GM12878 (cell line): ENCODE data around the gene CFAP97D2.

ENCODE experiments used
- CBFB ChIP-seq: IDR thresholded peaks from 2 replicates; pipeline ENCODE4 v1.6.1; 2016; ENCODE audit warnings: antibody characterized with exemption, low read depth
- CTCF ChIP-seq, 3 experiments: IDR thresholded peaks in 2 of 3; conservative IDR thresholded peaks in 1 of 3; 2 replicates each; pipeline ENCODE4 v1.5.1; 2011; ENCODE audit warnings: low read depth in 3 of 3, low read length in 3 of 3, mild to moderate bottlenecking in 3 of 3, control low read depth in 2 of 3, moderate library complexity in 2 of 3, inconsistent platforms in 1 of 3, mixed read lengths in 1 of 3; ENCODE audit not compliant: control insufficient read depth in 2 of 3, insufficient read depth in 1 of 3; ENCODE audit errors: extremely low read depth in 1 of 3
- E2F4 ChIP-seq: IDR thresholded peaks from 2 replicates; pipeline ENCODE4 v1.6.1; 2012; ENCODE audit warnings: low read depth, low read length, improper control_type of control experiment
- EP300 ChIP-seq, 2 experiments: fragments of 150-350 bp in 1 of 2; IDR thresholded peaks; 2 replicates each; pipeline ENCODE4 v1.6.1; 2011 to 2012; ENCODE audit warnings: low read depth in 2 of 2, low read length in 2 of 2, borderline replicate concordance in 1 of 2, improper control_type of control experiment in 1 of 2, inconsistent platforms in 1 of 2; ENCODE audit not compliant: control insufficient read depth in 1 of 2
- MAX ChIP-seq: IDR thresholded peaks from 2 replicates; pipeline ENCODE4 v1.6.1; 2012; ENCODE audit warnings: low read depth, low read length, improper control_type of control experiment
- POLR2A ChIP-seq: IDR thresholded peaks from 2 replicates; pipeline ENCODE4 v1.6.1; 2011; ENCODE audit warnings: low read depth, mild to moderate bottlenecking, low read length
- RAD21 ChIP-seq: IDR thresholded peaks from 2 replicates; pipeline ENCODE4 v1.6.1; 2011; ENCODE audit warnings: mild to moderate bottlenecking, low read depth, low read length, moderate library complexity; ENCODE audit not compliant: insufficient read depth

- TF ChIP-seq CTCF (IDR thresholded peaks at IDR 0.05 in 2 of 3, conservative IDR thresholded peaks at IDR 0.05 in 1 of 3; ENCODE audit: control insufficient read depth in 2 of 3, extremely low read depth in 1 of 3, insufficient read depth in 1 of 3, low read depth in 3 of 3, low read length in 3 of 3) (no peak), EP300 (IDR thresholded peaks at IDR 0.05; ENCODE audit: borderline replicate concordance in 1 of 2, control insufficient read depth in 1 of 2, low read depth in 2 of 2, low read length in 2 of 2) (no peak), E2F4 (no peak), RAD21 (no peak), MAX (no peak), CBFB (no peak), POLR2A (no peak)
Observed at GRCh38 chr13:114219392-114219791, 40.3 kb downstream of the CFAP97D2 start.
